HCT116 (cell line): ENCODE data around the gene DOCK2. TPM values are rescaled to one million over a fixed set of nuclear protein-coding genes. Genes with fewer than 3 reads are reported as not detected.

Source experiments
- ATAC-seq: fragments of 200-7000 bp; cut with Tn5 transposase; 2 replicates; pipeline ENCODE4 v1.9.1; 2020; ENCODE audit warnings: mild to moderate bottlenecking, moderate library complexity
- BruUV-seq: library from RNA; stranded (reverse); fragments of 400-500 nt; replicated peaks from 2 replicates; lab custom pipeline; 2021; lab: Mats Ljungman, UMichigan
- CTCF ChIA-PET: fragments of 300-600 bp; sonication (Branson Sonifier 250); formaldehyde crosslinking; loops from one replicate; lab custom pipeline; 2021; ENCODE audit warnings: antibody characterized with exemption; lab: Charles Lee
- POLR2A ChIA-PET: fragments of 300-600, 350-600 bp; sonication (Branson Sonifier 250); formaldehyde crosslinking; loops from one replicate; lab custom pipeline; 2021; ENCODE audit warnings: antibody characterized with exemption; lab: Charles Lee
- RAD21 ChIA-PET, 2 experiments: fragments of 300-600 bp; sonication (Branson Sonifier 250); formaldehyde crosslinking; loops; one replicate each; lab custom pipeline; 2023; ENCODE audit warnings: low total read pairs in 2 of 2; ENCODE audit not compliant: uncharacterized antibody in 2 of 2, unreplicated experiment in 2 of 2, low non-redundant PET in 1 of 2; lab: Charles Lee
- DNase-seq: peaks from one replicate; pipeline ENCODE4 v3.0.0-alpha.2; 2010; ENCODE audit warnings: low read depth, low spot score
- H2AFZ ChIP-seq: fragments of 200-600 bp; shearing (Covaris generic), sonication (generic); 2 replicates; pipeline ENCODE4 v1.6.1; 2017; ENCODE audit warnings: low read depth, mixed run types, mixed read lengths, antibody characterized with exemption, low read length; ENCODE audit not compliant: poor library complexity, severe bottlenecking
- H3K27ac ChIP-seq: 2 replicates; pipeline ENCODE4 v1.5.1; 2012; ENCODE audit warnings: low read depth, low read length
- H3K27me3 ChIP-seq: fragments of 200-600 bp; sonication (generic); 2 replicates; pipeline ENCODE4 v1.6.1; 2016; ENCODE audit warnings: mixed run types, low read length, mixed read lengths; ENCODE audit not compliant: insufficient read depth
- H3K36me3 ChIP-seq, 2 experiments: fragments of 200-500 bp in 1 of 2; fragments of 200-600 bp in 1 of 2; sonication (Bioruptor generic) in 1 of 2; sonication (generic) in 1 of 2; 2 replicates each; pipeline versions ENCODE4 v1.5.1 to v1.6.1; 2014 to 2016; ENCODE audit warnings: low read length in 2 of 2, inconsistent platforms in 1 of 2, mixed read lengths in 1 of 2, mixed run types in 1 of 2; ENCODE audit not compliant: insufficient read depth in 2 of 2, control insufficient read depth in 1 of 2
- H3K4me1 ChIP-seq, 2 experiments: fragments of 200-600 bp in 1 of 2; sonication (generic) in 1 of 2; 2 replicates each; pipeline versions ENCODE4 v1.5.1 to v1.6.1; 2012 to 2017; ENCODE audit warnings: low read length in 2 of 2, inconsistent platforms in 1 of 2, mild to moderate bottlenecking in 1 of 2, mixed read lengths in 1 of 2, mixed run types in 1 of 2, moderate library complexity in 1 of 2; ENCODE audit not compliant: insufficient read depth in 2 of 2, control insufficient read depth in 1 of 2
- H3K4me2 ChIP-seq: fragments of 200-600 bp; sonication (generic); 2 replicates; pipeline ENCODE4 v1.6.1; 2017; ENCODE audit warnings: mixed run types, low read length, mixed read lengths
- H3K4me3 ChIP-seq, 2 experiments: fragments of 200-600 bp in 1 of 2; sonication (generic) in 1 of 2; replicated peaks in 1 of 2; 2 replicates each; pipeline ENCODE4 v1.5.1; 2011 to 2016; ENCODE audit warnings: low read length in 2 of 2, control low read depth in 1 of 2, low read depth in 1 of 2, mild to moderate bottlenecking in 1 of 2, mixed read lengths in 1 of 2, mixed run types in 1 of 2
- H3K79me2 ChIP-seq: fragments of 200-600 bp; sonication (generic); 2 replicates; pipeline ENCODE4 v1.6.1; 2017; ENCODE audit warnings: mild to moderate bottlenecking, mixed run types, low read length, moderate library complexity, mixed read lengths; ENCODE audit not compliant: insufficient read depth
- H3K9ac ChIP-seq: fragments of 200-600 bp; sonication (generic); 2 replicates; pipeline ENCODE4 v1.6.1; 2016; ENCODE audit warnings: low read length, mixed read lengths
- H3K9me2 ChIP-seq: fragments of 200-600 bp; sonication (generic), shearing (Covaris generic); 2 replicates; pipeline ENCODE4 v1.6.1; 2017; ENCODE audit warnings: mixed run types, mild to moderate bottlenecking, moderate library complexity; ENCODE audit not compliant: insufficient read depth
- H3K9me3 ChIP-seq, 2 experiments: fragments of 200-500 bp in 1 of 2; fragments of 200-600 bp in 1 of 2; sonication (Bioruptor generic) in 1 of 2; sonication (generic) in 1 of 2; 2 replicates each; pipeline ENCODE4 v1.6.1; 2014 to 2017; ENCODE audit warnings: low read length in 2 of 2, mixed read lengths in 2 of 2, inconsistent platforms in 1 of 2, low read depth in 1 of 2, mild to moderate bottlenecking in 1 of 2, mixed run types in 1 of 2, moderate library complexity in 1 of 2; ENCODE audit not compliant: control insufficient read depth in 1 of 2, insufficient read depth in 1 of 2
- H4K20me1 ChIP-seq: fragments of 200-600 bp; sonication (generic), shearing (Covaris generic); 2 replicates; pipeline ENCODE4 v1.6.1; 2017; ENCODE audit warnings: mixed run types, mild to moderate bottlenecking, moderate library complexity; ENCODE audit not compliant: insufficient read depth
- ATF3 ChIP-seq: IDR thresholded peaks from 2 replicates; pipeline ENCODE4 v1.6.1; 2012
- CBX3 ChIP-seq: IDR thresholded peaks from 2 replicates; pipeline ENCODE4 v1.6.1; 2012; ENCODE audit warnings: low read depth
- CTCF ChIP-seq, 3 experiments: fragments of 200-600 bp in 1 of 3; sonication (generic) in 1 of 3; IDR thresholded peaks in 2 of 3; conservative IDR thresholded peaks in 1 of 3; 2 replicates each; pipeline ENCODE4 v1.5.1; 2012 to 2017; ENCODE audit warnings: low read depth in 2 of 3, low read length in 2 of 3, antibody characterized with exemption in 1 of 3, borderline replicate concordance in 1 of 3, control low read depth in 1 of 3, mild to moderate bottlenecking in 1 of 3, mixed read lengths in 1 of 3, mixed run types in 1 of 3, moderate library complexity in 1 of 3; ENCODE audit not compliant: insufficient read depth in 1 of 3
- ELF1 ChIP-seq: IDR thresholded peaks from 2 replicates; pipeline ENCODE4 v1.6.1; 2012; ENCODE audit warnings: low read depth, borderline replicate concordance
- JUND ChIP-seq: IDR thresholded peaks from 2 replicates; pipeline ENCODE4 v1.6.1; 2012
- MAX ChIP-seq: IDR thresholded peaks from 2 replicates; pipeline ENCODE4 v1.6.1; 2012
- POLR2AphosphoS5 ChIP-seq: IDR thresholded peaks from 2 replicates; pipeline ENCODE4 v1.6.1; 2011; ENCODE audit warnings: mild to moderate bottlenecking, low read depth, low read length, moderate library complexity
- SIN3A ChIP-seq: IDR thresholded peaks from 2 replicates; pipeline ENCODE4 v1.6.1; 2012; ENCODE audit warnings: low read depth
- SRF ChIP-seq: IDR thresholded peaks from 2 replicates; pipeline ENCODE4 v1.6.1; 2012; ENCODE audit warnings: low read depth
- ZBTB33 ChIP-seq: IDR thresholded peaks from 2 replicates; pipeline ENCODE4 v1.6.1; 2011; ENCODE audit warnings: mild to moderate bottlenecking, low read length, moderate library complexity; ENCODE audit not compliant: insufficient replicate concordance; ENCODE audit errors: extremely low read depth
- ZFX ChIP-seq: fragments of 450-650 bp; IDR thresholded peaks from 2 replicates; pipeline ENCODE4 v1.6.1; 2017
- ZNF274 ChIP-seq: fragments of 200-500 bp; sonication (Bioruptor generic); IDR thresholded peaks from 2 replicates; pipeline ENCODE4 v1.6.1; 2014; ENCODE audit warnings: mild to moderate bottlenecking, low read depth, low read length, inconsistent platforms
- intact Hi-C: fragments of 100-400 bp; cut with micrococcal nuclease; formaldehyde crosslinking; loops from 2 replicates; pipeline ENCODE4 v1.10.0; 2022
- total RNA-seq: library from RNA; stranded (reverse); gene quantifications from one replicate; pipeline ENCODE4 v1.2.1, GENCODE V29; 2021; ENCODE audit not compliant: unreplicated experiment
- TF ChIP-seq, protein P1 (sequence below): IDR thresholded peaks from 2 replicates; pipeline ENCODE4 v1.6.1; 2012; ENCODE audit warnings: low read depth

The DOCK2 gene
- total RNA-seq, 1 experiment from 2014 or later, result 0.89 TPM

DNA sequence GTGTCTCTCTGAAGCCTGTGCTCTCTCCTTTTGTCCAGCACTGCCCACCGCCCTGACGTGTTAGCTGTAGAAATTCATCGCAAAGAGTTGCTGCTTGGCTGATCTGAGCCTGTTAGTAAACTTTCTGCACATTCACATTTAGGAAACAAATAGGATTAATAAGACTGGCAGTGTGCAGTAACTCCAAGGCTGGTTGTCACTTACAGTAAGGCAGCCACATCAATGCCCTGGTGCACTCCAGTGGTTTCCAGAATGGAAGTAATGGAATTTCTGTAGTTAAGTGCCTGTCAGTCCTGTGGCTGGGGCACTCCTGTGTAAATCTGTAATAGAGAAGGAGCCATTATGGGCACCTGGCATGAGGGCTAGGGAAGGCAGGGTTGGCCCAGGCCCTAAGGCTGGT is 70.6 kb downstream of the DOCK2 start (continued):
- TF ChIP-seq MAX (no peak), CBX3 (no peak), ATF3 (no peak), ZFX (no peak), ELF1 (no peak), JUND (no peak)

- Histone ChIP-seq H3K4me1 (peaks cover 0 to 10% of the 10 kb centered on the region in 2 experiments; a peak in 2 of 4 replicates), H3K27me3 (peaks cover 22% of the 10 kb centered on the region), H3K9me3 (no peaks in the 10 kb centered on the region), H4K20me1 (no peaks in the 10 kb centered on the region), H2AFZ (no peak overlapping the region), H3K27ac (no peak overlapping the region), H3K79me2 (no peaks in the 10 kb centered on the region), H3K36me3 (no peaks in the 10 kb centered on the region), H3K9ac (no peak overlapping the region), H3K4me3 (no peak overlapping the region), H3K9me2 (no peaks in the 10 kb centered on the region), H3K4me2 (no peak overlapping the region)
- DNase-seq (no peak), ATAC-seq (no peak)
- CTCF ChIA-PET, result no interaction called here
- TF ChIP-seq ZBTB33 (no peak), ELF1 (no peak), CBX3 (no peak), CTCF (IDR thresholded peaks at IDR 0.05 in 2 of 3, conservative IDR thresholded peaks at IDR 0.05 in 1 of 3; ENCODE audit: borderline replicate concordance in 1 of 3, insufficient read depth in 1 of 3, low read depth in 2 of 3, low read length in 2 of 3) (no peak), POLR2AphosphoS5 (no peak), MAX (no peak), ZNF274 (no peak), SIN3A (no peak), SRF (no peak)
- TF ChIP-seq, protein P1, sequence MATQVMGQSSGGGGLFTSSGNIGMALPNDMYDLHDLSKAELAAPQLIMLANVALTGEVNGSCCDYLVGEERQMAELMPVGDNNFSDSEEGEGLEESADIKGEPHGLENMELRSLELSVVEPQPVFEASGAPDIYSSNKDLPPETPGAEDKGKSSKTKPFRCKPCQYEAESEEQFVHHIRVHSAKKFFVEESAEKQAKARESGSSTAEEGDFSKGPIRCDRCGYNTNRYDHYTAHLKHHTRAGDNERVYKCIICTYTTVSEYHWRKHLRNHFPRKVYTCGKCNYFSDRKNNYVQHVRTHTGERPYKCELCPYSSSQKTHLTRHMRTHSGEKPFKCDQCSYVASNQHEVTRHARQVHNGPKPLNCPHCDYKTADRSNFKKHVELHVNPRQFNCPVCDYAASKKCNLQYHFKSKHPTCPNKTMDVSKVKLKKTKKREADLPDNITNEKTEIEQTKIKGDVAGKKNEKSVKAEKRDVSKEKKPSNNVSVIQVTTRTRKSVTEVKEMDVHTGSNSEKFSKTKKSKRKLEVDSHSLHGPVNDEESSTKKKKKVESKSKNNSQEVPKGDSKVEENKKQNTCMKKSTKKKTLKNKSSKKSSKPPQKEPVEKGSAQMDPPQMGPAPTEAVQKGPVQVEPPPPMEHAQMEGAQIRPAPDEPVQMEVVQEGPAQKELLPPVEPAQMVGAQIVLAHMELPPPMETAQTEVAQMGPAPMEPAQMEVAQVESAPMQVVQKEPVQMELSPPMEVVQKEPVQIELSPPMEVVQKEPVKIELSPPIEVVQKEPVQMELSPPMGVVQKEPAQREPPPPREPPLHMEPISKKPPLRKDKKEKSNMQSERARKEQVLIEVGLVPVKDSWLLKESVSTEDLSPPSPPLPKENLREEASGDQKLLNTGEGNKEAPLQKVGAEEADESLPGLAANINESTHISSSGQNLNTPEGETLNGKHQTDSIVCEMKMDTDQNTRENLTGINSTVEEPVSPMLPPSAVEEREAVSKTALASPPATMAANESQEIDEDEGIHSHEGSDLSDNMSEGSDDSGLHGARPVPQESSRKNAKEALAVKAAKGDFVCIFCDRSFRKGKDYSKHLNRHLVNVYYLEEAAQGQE, result no peak
- intact Hi-C loops, result no loop called here
- RAD21 ChIA-PET, result no interaction called here
- no TSS peak for BruUV-seq
- POLR2A ChIA-PET, result no interaction called here
Observed at GRCh38 chr5:169710675-169711074, 73.6 kb downstream of the DOCK2 start.
